Activated T-cell treated with anti-CD3 and anti-CD28 coated beads for 48 hours (primary cell): ENCODE results near the gene CSTPP1.
A peak's percentile ranks its signal among the peaks of the same experiment; 100 is the strongest.
"Not testable (repeated sequence)": the region's sequence is repeated elsewhere in the genome, so short reads cannot be mapped to it uniquely, and the experiment has no call there.

ENCODE experiments used
- DNase-seq: peaks from one replicate; pipeline ENCODE4 v3.0.0-alpha.2; 2020; ENCODE audit warnings: low read depth

CSTPP1 gene

DNA sequence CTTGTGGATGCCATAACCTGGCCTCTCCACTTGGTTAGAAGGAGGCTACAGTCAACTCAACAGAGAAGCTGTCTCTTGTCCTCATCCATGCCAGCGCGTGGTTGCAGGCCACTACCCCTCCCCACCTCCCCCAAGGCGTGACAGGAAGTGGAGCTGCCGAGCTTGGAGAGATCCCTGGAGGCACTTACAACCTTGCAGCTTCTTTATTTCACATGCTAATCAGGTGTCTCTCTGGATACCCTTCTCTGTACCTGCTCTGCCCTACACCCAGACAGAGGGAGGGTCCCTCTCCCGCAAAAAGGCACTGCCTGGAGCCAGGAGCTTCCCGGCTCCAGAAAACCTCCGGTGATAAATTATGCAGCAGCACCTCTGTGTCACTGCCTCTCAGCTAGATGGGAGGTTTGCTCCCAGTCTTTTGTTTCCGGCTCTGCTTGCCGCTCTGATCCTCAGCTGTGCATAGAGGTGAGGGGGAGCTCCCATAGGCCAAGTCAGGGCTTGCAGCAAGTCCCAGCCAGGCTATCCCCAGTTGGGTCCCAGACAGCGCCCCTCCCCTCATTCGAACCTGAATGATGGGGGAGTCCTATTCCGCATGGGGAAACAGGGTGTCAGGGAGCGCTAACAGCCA lies 23.9 kb upstream of the CSTPP1 start:
- DNase-seq, result no peak

- DNase-seq, result no peak
Measured at GRCh38 chr11:46913484-46913883, 23.1 kb upstream of the CSTPP1 start.

GRCh38 chr11:46914363-46914762 lies 22.2 kb upstream of the CSTPP1 start:
- no peak for DNase-seq

DNA sequence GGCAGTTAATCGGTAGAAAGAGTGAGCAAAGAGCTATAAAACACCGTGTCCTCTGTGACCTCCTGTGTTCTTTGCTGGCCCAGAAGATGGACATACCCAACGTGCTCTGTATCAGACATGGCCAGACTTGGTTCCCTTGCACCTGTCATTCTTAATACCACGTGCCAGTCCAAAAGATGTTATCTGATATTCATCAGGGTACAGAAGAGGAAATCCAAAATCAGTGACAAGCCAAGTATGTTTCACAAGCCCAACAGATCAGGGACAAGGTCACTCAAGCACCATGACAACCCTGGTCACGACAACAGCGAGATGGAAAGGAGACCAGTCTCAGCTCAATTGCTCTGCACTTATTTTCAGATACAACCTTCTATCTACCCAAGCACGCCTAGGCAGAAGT lies 21.7 kb upstream of the CSTPP1 start:
- no peak for DNase-seq

GRCh38 chr11:46916286-46917108 lies 20.1 kb upstream of the CSTPP1 start:
- DNase-seq, result no peak

DNA sequence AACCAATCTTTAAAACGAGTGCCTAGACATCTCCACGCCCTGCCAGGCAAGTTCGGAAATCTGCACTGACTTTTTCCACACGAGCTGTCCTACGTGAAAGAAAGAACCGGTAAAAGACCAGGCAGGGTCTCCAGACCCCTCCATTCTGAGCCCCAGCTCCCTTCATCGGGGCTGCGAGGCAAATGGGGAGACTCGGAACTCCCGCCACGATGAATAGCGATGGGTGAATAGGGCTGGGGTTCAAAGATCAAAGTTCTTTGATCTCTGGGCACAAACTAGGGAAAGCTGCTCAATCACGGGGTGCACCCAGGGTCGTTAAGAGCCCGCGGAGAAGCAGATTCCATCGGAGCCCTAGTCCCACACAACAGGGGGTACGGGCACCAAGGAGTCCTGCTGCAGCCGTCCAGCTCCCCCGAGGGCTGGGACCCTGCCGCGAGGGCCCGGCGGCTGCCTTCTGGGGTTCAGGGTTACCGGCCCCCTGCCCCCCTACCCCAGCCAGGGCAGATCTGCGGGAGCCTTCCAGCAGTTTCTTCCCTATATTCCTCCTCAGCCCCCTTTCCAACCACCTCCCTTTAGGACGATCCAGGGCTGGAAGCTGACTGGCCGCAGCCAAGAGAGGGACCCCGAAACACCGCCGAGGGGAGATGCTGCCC lies 19.3 kb upstream of the CSTPP1 start:
- no peak for DNase-seq

DNA sequence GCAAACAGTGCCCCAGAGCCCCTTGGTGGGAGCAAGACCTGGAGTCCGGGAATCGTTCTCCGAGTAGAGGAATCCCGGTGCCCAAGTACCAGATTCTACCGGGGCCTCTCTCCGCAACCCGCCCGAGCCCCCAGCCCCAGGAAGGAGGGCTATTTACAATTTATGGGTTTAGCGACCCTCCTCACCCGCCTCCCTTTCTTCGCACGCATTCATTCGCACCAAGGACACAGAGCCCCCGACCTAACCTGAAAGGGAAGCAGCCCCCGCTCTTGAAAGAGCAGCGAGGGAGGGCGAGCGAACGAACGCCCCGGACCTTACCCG lies 18.8 kb upstream of the CSTPP1 start:
- DNase-seq, result no peak

GRCh38 chr11:46918083-46918787 lies 18.3 kb upstream of the CSTPP1 start, which contains the start of gene LRP4:
Gene LRP4 (minus strand): TSS chr11:46918550. CDS start chr11:46918379, 171 bp downstream.
- peak; percentile 41 for DNase-seq

DNA sequence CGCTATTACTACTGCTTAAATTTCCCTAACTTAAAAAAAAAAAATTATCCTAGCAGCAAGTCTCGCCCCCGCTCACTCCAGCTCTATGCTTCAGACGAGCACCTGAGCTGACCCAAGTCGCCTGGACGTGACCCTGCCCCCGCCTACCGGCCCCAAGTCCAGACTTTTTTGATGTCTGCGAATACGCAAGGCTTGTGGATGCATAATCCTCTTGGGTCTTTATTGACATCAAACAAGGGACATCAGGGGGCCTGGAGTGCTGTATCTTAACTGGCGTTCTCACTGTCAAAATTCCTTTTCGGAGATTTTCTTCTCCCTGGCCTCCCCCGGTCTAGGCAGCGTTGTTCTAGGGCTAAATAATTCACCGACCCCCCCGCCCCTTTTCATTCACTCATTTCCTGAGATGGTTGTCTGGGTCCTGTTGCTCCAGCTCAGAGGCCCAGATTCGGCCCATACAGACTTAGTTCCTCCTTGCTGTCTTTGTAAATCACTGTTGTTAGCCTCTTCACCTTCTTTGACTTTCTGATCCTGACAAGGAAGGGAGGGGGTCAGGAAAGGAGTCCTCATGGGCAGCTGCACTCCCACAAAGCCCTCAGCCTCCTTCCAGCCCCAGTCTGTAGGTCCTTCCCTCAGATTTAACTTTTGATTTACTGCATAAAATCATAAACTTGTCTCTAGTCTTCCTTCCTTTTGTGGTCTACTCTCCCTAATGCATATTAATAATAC lies 17.6 kb upstream of the CSTPP1 start:
- DNase-seq, result no peak

- no peak for DNase-seq
Measured at GRCh38 chr11:46920755-46921154, 15.8 kb upstream of the CSTPP1 start.

DNA sequence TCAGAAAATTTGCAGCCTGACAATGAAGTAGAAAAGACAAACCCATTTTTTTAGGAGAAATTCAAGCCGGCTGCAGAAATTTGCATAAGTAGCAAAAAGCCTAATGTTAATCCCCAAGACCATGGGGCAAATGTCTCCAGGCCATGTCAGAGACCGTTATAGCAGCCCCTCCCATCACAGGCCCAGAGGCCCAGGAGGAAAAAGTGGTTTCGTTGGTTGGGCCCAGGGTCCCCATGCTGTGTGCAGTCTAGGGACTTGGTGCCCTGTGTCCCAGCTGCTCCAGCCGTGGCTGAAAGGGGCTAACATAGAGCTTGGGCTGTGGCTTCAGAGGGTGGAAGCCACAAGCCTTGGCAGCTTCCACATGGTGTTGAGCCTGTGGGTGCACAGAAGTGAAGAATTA lies 8.6 kb upstream of the CSTPP1 start:
- DNase-seq, result not testable (repeated sequence)

DNA sequence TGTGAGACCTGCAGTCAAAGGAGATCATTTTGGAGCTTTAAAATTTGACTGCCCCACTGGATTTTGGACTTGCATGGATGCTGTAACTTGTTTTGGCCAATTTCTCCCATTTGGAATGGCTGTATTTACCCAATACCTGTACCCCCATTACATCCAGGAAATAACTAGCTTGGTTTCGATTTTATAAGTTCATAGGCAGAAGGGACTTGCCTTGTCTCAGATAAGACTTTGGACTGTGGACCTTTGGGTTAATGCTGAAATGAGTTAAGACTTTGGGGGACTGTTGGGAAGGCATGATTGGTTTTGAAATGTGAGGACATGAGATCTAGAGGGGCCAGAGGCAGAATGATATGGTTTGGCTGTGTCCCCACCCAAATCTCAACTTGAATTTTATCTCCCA lies 7.9 kb upstream of the CSTPP1 start:
- DNase-seq, result not testable (repeated sequence)

DNA sequence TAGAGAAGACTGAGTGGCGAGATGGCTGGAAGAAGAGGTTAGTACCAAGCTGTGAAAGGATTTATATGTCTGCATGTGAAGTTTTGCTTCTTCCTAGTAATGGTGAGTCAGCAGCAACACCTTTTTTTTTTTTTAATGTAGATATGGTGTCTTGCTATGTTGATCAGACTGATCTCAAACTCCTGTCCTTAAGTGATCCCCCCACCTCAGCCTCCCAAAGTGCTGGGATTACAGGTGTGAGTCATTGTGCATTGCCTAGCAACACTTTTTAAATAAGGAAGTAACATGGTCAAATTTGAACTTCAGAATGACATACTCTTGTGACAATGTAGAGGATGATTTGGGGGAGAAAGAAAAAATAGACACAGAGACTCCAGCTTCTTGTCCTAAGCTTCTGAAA lies 6.5 kb upstream of the CSTPP1 start:
- DNase-seq, result no peak

GRCh38 chr11:46942172-46942571 lies 5.6 kb downstream of the CSTPP1 start:
- DNase-seq, result no peak

- no peak for DNase-seq
Measured at GRCh38 chr11:46944356-46945075, 8.0 kb downstream of the CSTPP1 start.

GRCh38 chr11:46947399-46948077 lies 11.0 kb downstream of the CSTPP1 start:
- no peak for DNase-seq

- no peak for DNase-seq
Measured at GRCh38 chr11:46948378-46949131, 12.0 kb downstream of the CSTPP1 start.

GRCh38 chr11:46949297-46949696 lies 12.7 kb downstream of the CSTPP1 start:
- no peak for DNase-seq

GRCh38 chr11:46951864-46952263 lies 15.3 kb downstream of the CSTPP1 start:
- DNase-seq, result no peak

GRCh38 chr11:46952553-46952952 lies 16.0 kb downstream of the CSTPP1 start:
- no peak for DNase-seq
